Neural progenitor cell (in vitro differentiated cells): ENCODE results near the gene DYNAP. TPM values are rescaled to one million over a fixed set of nuclear protein-coding genes. Genes with fewer than 3 reads are reported as not detected.

Experiments used
- DNase-seq: peaks from one replicate; pipeline ENCODE4 v3.0.0-alpha.2; 2016; ENCODE audit warnings: low spot score
- H2AFZ ChIP-seq: fragments of 200-600 bp; sonication (generic); replicated peaks from 2 replicates; pipeline ENCODE4 v1.6.1; 2016; ENCODE audit warnings: antibody characterized with exemption
- H3F3A ChIP-seq: fragments of 200-600 bp; sonication (generic); 2 replicates; pipeline ENCODE4 v1.6.1; 2016; ENCODE audit warnings: antibody characterized with exemption, low read depth
- H3K27ac ChIP-seq: fragments of 200-600 bp; sonication (generic); 2 replicates; pipeline ENCODE4 v1.5.1; 2016; ENCODE audit warnings: mild to moderate bottlenecking
- H3K27me3 ChIP-seq: fragments of 200-600 bp; sonication (generic); 2 replicates; pipeline ENCODE4 v1.6.1; 2016; ENCODE audit warnings: mild to moderate bottlenecking, moderate library complexity
- H3K36me3 ChIP-seq: fragments of 200-600 bp; sonication (generic); 2 replicates; pipeline ENCODE4 v1.5.1; 2016
- H3K4me1 ChIP-seq: fragments of 200-600 bp; sonication (generic); 2 replicates; pipeline ENCODE4 v1.6.1; 2016; ENCODE audit warnings: mixed run types
- H3K4me2 ChIP-seq: fragments of 200-600 bp; sonication (generic); 2 replicates; pipeline ENCODE4 v1.6.1; 2016
- H3K4me3 ChIP-seq: fragments of 200-600 bp; sonication (generic); 2 replicates; pipeline ENCODE4 v1.5.1; 2016
- H3K79me2 ChIP-seq: fragments of 200-600 bp; sonication (generic); 2 replicates; pipeline ENCODE4 v1.6.1; 2016; ENCODE audit warnings: low read depth
- H3K9ac ChIP-seq: fragments of 200-600 bp; sonication (generic); 2 replicates; pipeline ENCODE4 v1.6.1; 2016
- H3K9me3 ChIP-seq: fragments of 200-600 bp; sonication (generic); 2 replicates; pipeline ENCODE4 v1.5.1; 2016; ENCODE audit warnings: low read depth
- H4K20me1 ChIP-seq: fragments of 200-600 bp; sonication (generic); 2 replicates; pipeline ENCODE4 v1.6.1; 2016; ENCODE audit warnings: low read depth
- H3K27ac Mint-ChIP-seq: 3 replicates; pipeline ENCODE4 v1.8.0; 2021; ENCODE audit warnings: mixed read lengths
- H3K27me3 Mint-ChIP-seq: 2 replicates; pipeline ENCODE4 v1.8.0; 2022; ENCODE audit warnings: low read depth, mild to moderate bottlenecking, inconsistent platforms, moderate library complexity, mixed read lengths; ENCODE audit not compliant: insufficient read depth
- H3K36me3 Mint-ChIP-seq: 3 replicates; pipeline ENCODE4 v1.8.0; 2021; ENCODE audit warnings: mixed read lengths
- H3K4me1 Mint-ChIP-seq: 3 replicates; pipeline ENCODE4 v1.8.0; 2021; ENCODE audit warnings: mixed read lengths
- H3K4me3 Mint-ChIP-seq: 3 replicates; pipeline ENCODE4 v1.8.0; 2021; ENCODE audit warnings: mild to moderate bottlenecking, moderate library complexity, mixed read lengths
- H3K9me3 Mint-ChIP-seq: 3 replicates; pipeline ENCODE4 v1.8.0; 2020; ENCODE audit warnings: mixed read lengths
- CTCF ChIP-seq: fragments of 200-600 bp; sonication (generic); IDR thresholded peaks from 2 replicates; pipeline ENCODE4 v1.5.1; 2017; ENCODE audit warnings: antibody characterized with exemption, mild to moderate bottlenecking
- EZH2 ChIP-seq: fragments of 200-600 bp; sonication (generic); IDR thresholded peaks from 2 replicates; pipeline ENCODE4 v1.6.1; 2017; ENCODE audit warnings: antibody characterized with exemption, mild to moderate bottlenecking, moderate library complexity
- EZH2phosphoT487 ChIP-seq: fragments of 200-600 bp; sonication (generic); IDR thresholded peaks from 2 replicates; pipeline ENCODE4 v1.6.1; 2017; ENCODE audit warnings: antibody characterized with exemption
- total RNA-seq: library from RNA; depleted of rRNA; stranded (reverse); fragments of >200 nt; gene quantifications from 2 replicates; pipeline ENCODE4 v1.2.3, GENCODE V29; 2015; ENCODE audit warnings: low replicate concordance

The DYNAP gene
- total RNA-seq, 1 donor from 2014 or later, result not detected

GRCh38 chr18:54636217-54636616, 45.2 kb downstream of the DYNAP start:
- H3K27ac Mint-ChIP-seq, result no peak overlapping the region
- TF ChIP-seq EZH2phosphoT487, result no peak
- TF ChIP-seq EZH2, result no peak
- no peak for TF ChIP-seq CTCF
- H3K4me1 Mint-ChIP-seq, result no peaks in the 10 kb centered on the region
- Histone ChIP-seq H3K4me1 (no peaks in the 10 kb centered on the region), H3K36me3 (no peaks in the 10 kb centered on the region), H3F3A (no peaks in the 10 kb centered on the region), H4K20me1 (no peaks in the 10 kb centered on the region), H3K79me2 (no peaks in the 10 kb centered on the region), H3K4me2 (no peak overlapping the region), H3K9me3 (no peaks in the 10 kb centered on the region), H3K27ac (no peak overlapping the region), H3K4me3 (no peak overlapping the region), H3K27me3 (no peaks in the 10 kb centered on the region), H3K9ac (no peak overlapping the region), H2AFZ (peak overlapping the region; percentile 35)
- H3K27me3 Mint-ChIP-seq, result no peaks in the 10 kb centered on the region
- H3K4me3 Mint-ChIP-seq, result no peak overlapping the region
- H3K9me3 Mint-ChIP-seq, result no peaks in the 10 kb centered on the region
- DNase-seq, result no peak
- H3K36me3 Mint-ChIP-seq, result no peaks in the 10 kb centered on the region

- Histone ChIP-seq H3K9me3 (no peaks in the 10 kb centered on the region), H4K20me1 (no peaks in the 10 kb centered on the region), H3F3A (no peaks in the 10 kb centered on the region), H2AFZ (no peak overlapping the region), H3K27ac (no peak overlapping the region), H3K4me3 (no peak overlapping the region), H3K4me2 (no peak overlapping the region), H3K36me3 (no peaks in the 10 kb centered on the region), H3K9ac (no peak overlapping the region), H3K27me3 (no peaks in the 10 kb centered on the region), H3K4me1 (no peaks in the 10 kb centered on the region), H3K79me2 (no peaks in the 10 kb centered on the region)
- H3K27me3 Mint-ChIP-seq, result no peaks in the 10 kb centered on the region
- no peaks in the 10 kb centered on the region for H3K36me3 Mint-ChIP-seq
- no peak overlapping the region for H3K27ac Mint-ChIP-seq
- no peak for DNase-seq
- H3K9me3 Mint-ChIP-seq, result no peaks in the 10 kb centered on the region
- TF ChIP-seq CTCF (no peak), EZH2phosphoT487 (no peak), EZH2 (no peak)
- no peaks in the 10 kb centered on the region for H3K4me1 Mint-ChIP-seq
- no peak overlapping the region for H3K4me3 Mint-ChIP-seq
These were observed 50.7 kb downstream of the DYNAP start for GRCh38 chr18:54641734-54642133.

GRCh38 chr18:54647176-54647575, 56.1 kb downstream of the DYNAP start:
- Histone ChIP-seq H3K4me2 (no peak overlapping the region), H4K20me1 (no peaks in the 10 kb centered on the region), H3K27ac (no peak overlapping the region), H3K4me1 (no peaks in the 10 kb centered on the region), H3F3A (no peaks in the 10 kb centered on the region), H3K36me3 (no peaks in the 10 kb centered on the region), H3K79me2 (no peaks in the 10 kb centered on the region), H3K4me3 (no peak overlapping the region), H2AFZ (no peak overlapping the region), H3K9me3 (no peaks in the 10 kb centered on the region), H3K27me3 (no peaks in the 10 kb centered on the region), H3K9ac (no peak overlapping the region)
- H3K36me3 Mint-ChIP-seq, result no peaks in the 10 kb centered on the region
- no peaks in the 10 kb centered on the region for H3K9me3 Mint-ChIP-seq
- peak; percentile 53 for DNase-seq
- no peak overlapping the region for H3K27ac Mint-ChIP-seq
- H3K4me1 Mint-ChIP-seq, result no peaks in the 10 kb centered on the region
- no peaks in the 10 kb centered on the region for H3K27me3 Mint-ChIP-seq
- TF ChIP-seq CTCF, result peak; percentile 69
- TF ChIP-seq EZH2phosphoT487, result no peak
- H3K4me3 Mint-ChIP-seq, result no peak overlapping the region

Other genes starting within 250 kb of the DYNAP start
- gene STARD6, start 233.4 kb upstream of the DYNAP start, total RNA-seq, result not detected in 2 replicates
- 21.5 and 40.1 TPM in 2 replicates for gene C18orf54, start 233.3 kb upstream of the DYNAP start, total RNA-seq
- 0.43 and 5.0 TPM in 2 replicates for gene RAB27B, start 237.2 kb downstream of the DYNAP start, total RNA-seq